GM06990 (cell line): ENCODE measurements around the gene LARP4B.

Source experiments
- DNase-seq: peaks from one replicate; pipeline ENCODE4 v3.0.0-alpha.2; 2011; ENCODE audit not compliant: insufficient read length; ENCODE audit errors: extremely low read depth
- H3K27me3 ChIP-seq: replicated peaks from 2 replicates; pipeline ENCODE4 v1.6.0; 2011; ENCODE audit warnings: low read length; ENCODE audit not compliant: control insufficient read depth, insufficient read depth
- H3K36me3 ChIP-seq: 2 replicates; pipeline ENCODE4 v1.5.1; 2011; ENCODE audit warnings: low read length; ENCODE audit not compliant: control insufficient read depth, insufficient read depth
- H3K4me3 ChIP-seq: replicated peaks from 2 replicates; pipeline ENCODE4 v1.5.1; 2011; ENCODE audit warnings: low read depth, mild to moderate bottlenecking, control low read depth, low read length
- TF ChIP-seq, protein P1 (sequence below): IDR thresholded peaks from 2 replicates; pipeline ENCODE4 v1.5.1; 2011; ENCODE audit warnings: low read length, control low read depth, mild to moderate bottlenecking, inconsistent platforms; ENCODE audit not compliant: insufficient read depth, poor library complexity, severe bottlenecking

Gene LARP4B

GRCh38 chr10:896982-897381 lies 34.5 kb downstream of the LARP4B start:
- Histone ChIP-seq H3K27me3 (no peaks in the 10 kb centered on the region), H3K36me3 (no peaks in the 10 kb centered on the region), H3K4me3 (no peak overlapping the region)
- TF ChIP-seq, protein P1, sequence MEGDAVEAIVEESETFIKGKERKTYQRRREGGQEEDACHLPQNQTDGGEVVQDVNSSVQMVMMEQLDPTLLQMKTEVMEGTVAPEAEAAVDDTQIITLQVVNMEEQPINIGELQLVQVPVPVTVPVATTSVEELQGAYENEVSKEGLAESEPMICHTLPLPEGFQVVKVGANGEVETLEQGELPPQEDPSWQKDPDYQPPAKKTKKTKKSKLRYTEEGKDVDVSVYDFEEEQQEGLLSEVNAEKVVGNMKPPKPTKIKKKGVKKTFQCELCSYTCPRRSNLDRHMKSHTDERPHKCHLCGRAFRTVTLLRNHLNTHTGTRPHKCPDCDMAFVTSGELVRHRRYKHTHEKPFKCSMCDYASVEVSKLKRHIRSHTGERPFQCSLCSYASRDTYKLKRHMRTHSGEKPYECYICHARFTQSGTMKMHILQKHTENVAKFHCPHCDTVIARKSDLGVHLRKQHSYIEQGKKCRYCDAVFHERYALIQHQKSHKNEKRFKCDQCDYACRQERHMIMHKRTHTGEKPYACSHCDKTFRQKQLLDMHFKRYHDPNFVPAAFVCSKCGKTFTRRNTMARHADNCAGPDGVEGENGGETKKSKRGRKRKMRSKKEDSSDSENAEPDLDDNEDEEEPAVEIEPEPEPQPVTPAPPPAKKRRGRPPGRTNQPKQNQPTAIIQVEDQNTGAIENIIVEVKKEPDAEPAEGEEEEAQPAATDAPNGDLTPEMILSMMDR = no peak
- no peak for DNase-seq

DNA sequence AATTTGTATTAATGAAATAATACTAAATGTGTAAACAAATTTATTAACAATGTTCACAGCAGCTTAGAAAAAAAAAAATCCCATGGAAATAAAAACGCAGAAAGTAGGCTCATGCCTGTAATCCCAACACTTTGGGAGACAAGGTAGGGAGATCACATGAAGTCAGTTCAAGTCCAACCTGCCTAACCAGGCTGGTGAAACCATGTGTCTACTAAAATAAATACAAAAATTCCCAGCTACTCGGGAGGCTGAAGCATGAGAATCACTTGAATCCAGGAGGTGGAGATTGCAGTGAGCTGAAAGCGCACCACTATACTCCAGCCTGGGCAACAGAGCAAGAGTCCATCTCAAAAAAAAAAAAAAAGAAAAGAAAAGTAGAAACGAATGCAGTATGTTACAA lies 36.2 kb downstream of the LARP4B start:
- no peaks in the 10 kb centered on the region for H3K27me3 ChIP-seq
- no peak for DNase-seq
- H3K4me3 ChIP-seq = no peak overlapping the region
- H3K36me3 ChIP-seq = no peaks in the 10 kb centered on the region
- TF ChIP-seq, protein P1 = no peak

GRCh38 chr10:878895-879294 lies 52.6 kb downstream of the LARP4B start:
- Histone ChIP-seq H3K27me3 (no peaks in the 10 kb centered on the region), H3K36me3 (peaks cover 28% of the 10 kb centered on the region), H3K4me3 (no peak overlapping the region)
- TF ChIP-seq, protein P1 = no peak
- no peak for DNase-seq

DNA sequence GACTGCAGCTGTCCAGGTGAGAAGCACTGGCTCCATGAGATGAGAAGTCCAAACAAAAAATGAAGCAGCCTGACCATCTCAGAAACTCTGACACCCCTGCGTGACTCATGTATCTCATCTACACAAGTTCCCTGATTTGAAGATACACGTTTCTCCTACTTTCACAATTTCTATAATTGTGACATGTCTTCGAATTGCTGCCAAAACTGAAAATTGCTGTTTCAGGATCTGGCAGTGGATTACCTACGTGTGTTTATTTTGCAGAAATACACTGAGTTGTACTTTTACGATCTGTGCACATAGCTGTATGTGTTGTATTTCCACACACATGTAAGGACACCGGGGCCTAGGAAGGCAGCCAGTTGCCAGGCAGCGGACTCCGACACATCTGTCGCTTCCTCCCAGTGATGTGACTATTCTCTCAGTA lies 53.2 kb downstream of the LARP4B start:
- DNase-seq = no peak
- no peaks in the 10 kb centered on the region for H3K27me3 ChIP-seq
- H3K4me3 ChIP-seq = no peak overlapping the region
- TF ChIP-seq, protein P1 = no peak
- H3K36me3 ChIP-seq = peaks cover 28% of the 10 kb centered on the region

GRCh38 chr10:876438-876837 lies 55.1 kb downstream of the LARP4B start:
- H3K36me3 ChIP-seq = peaks cover 23% of the 10 kb centered on the region
- no peak overlapping the region for H3K4me3 ChIP-seq
- no peaks in the 10 kb centered on the region for H3K27me3 ChIP-seq
- DNase-seq = no peak
- TF ChIP-seq, protein P1 = no peak

DNA sequence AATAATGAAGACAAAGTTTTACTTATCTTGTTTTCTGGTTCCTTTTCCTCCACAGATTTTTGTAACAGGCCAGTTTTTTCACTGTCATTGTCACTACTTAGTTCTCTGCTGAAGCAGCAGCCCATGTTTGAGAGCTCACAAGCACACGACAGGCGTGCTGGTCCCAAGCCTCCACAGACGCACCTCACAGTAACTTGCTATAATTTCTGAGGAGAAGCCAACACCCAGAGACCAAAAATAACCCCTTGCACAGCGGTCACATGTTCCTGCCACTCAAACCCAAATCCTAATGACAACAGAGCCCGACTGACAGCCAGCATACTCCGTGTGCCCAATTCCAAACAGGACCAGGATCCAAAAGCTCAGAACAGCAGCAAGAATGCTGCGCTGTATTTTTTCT lies 58.5 kb downstream of the LARP4B start:
- Histone ChIP-seq H3K36me3 (peaks cover 19% of the 10 kb centered on the region), H3K27me3 (no peaks in the 10 kb centered on the region), H3K4me3 (no peak overlapping the region)
- no peak for DNase-seq
- TF ChIP-seq, protein P1 = no peak
